Lung (tissue), 12 donors: ENCODE results near the gene ATXN10. TPM values are rescaled to one million over a fixed set of nuclear protein-coding genes. Genes with fewer than 3 reads are reported as not detected.
"Not testable (repeated sequence)": the region's sequence is repeated elsewhere in the genome, so short reads cannot be mapped to it uniquely, and the experiment has no call there.

ENCODE experiments used
- ATAC-seq: fragments of 200-7000 bp; cut with Tn5 transposase; one replicate; pipeline ENCODE4 v1.9.1; 2020; ENCODE audit warnings: moderate number of reproducible peaks; ENCODE audit not compliant: insufficient read depth, low FRiP score
- DNase-seq, 3 donors: peaks; one replicate each; pipeline ENCODE4 v3.0.0-alpha.2; 2013 to 2017
- H3K27ac ChIP-seq, 2 donors: one replicate each; pipeline ENCODE4 v1.5.1; 2013; ENCODE audit warnings: mild to moderate bottlenecking in 2 of 2, moderate library complexity in 2 of 2, control low read depth in 1 of 2, inconsistent platforms in 1 of 2, low read depth in 1 of 2, low read length in 1 of 2
- H3K27me3 ChIP-seq, 3 donors: one replicate each; pipeline ENCODE4 v1.5.1; 2013; ENCODE audit warnings: low read length in 2 of 3; ENCODE audit not compliant: control insufficient read depth in 3 of 3, insufficient read depth in 3 of 3
- H3K36me3 ChIP-seq, 4 donors: one replicate each; pipeline ENCODE4 v1.5.1; 2013; ENCODE audit warnings: low read length in 4 of 4, mild to moderate bottlenecking in 1 of 4, moderate library complexity in 1 of 4; ENCODE audit not compliant: control insufficient read depth in 4 of 4, insufficient read depth in 4 of 4
- H3K4me1 ChIP-seq, 5 donors: one replicate each; pipeline ENCODE4 v1.5.1; 2013; ENCODE audit warnings: low read length in 5 of 5, mild to moderate bottlenecking in 2 of 5, moderate library complexity in 1 of 5; ENCODE audit not compliant: control insufficient read depth in 5 of 5, insufficient read depth in 5 of 5
- H3K4me3 ChIP-seq: one replicate; pipeline ENCODE4 v1.5.1; 2013; ENCODE audit warnings: mild to moderate bottlenecking, control low read depth, moderate library complexity
- H3K9ac ChIP-seq, 2 donors: one replicate each; pipeline ENCODE4 v1.5.1; 2013; ENCODE audit warnings: low read length in 2 of 2, control low read depth in 1 of 2; ENCODE audit not compliant: insufficient read depth in 1 of 2
- H3K9me3 ChIP-seq, 4 donors: one replicate each; pipeline ENCODE4 v1.5.1; 2013; ENCODE audit warnings: low read length in 3 of 4, mild to moderate bottlenecking in 1 of 4, moderate library complexity in 1 of 4; ENCODE audit not compliant: control insufficient read depth in 4 of 4, insufficient read depth in 3 of 4
- WGBS, 2 donors: extraction: QIAGEN DNeasy Blood & Tissue Kit; methylation state at CpG; one replicate each; pipeline ENCODE4 v1.1.7; 2013; 5-methylcytosine and 5-hydroxymethylcytosine counted together
- polyA plus RNA-seq, 2 donors: library from polyadenylated mRNA; stranded (reverse); fragments of 200-250 nt; gene quantifications; one replicate each; pipeline ENCODE4 v1.2.1, GENCODE V29; 2013
- total RNA-seq, 2 donors: library from RNA; depleted of rRNA in 1 of 2; stranded (reverse); fragments of >200 nt in 1 of 2; gene quantifications; one replicate each; pipeline ENCODE4 v1.2.1, GENCODE V29; 2014 to 2021
- TF ChIP-seq, protein P1 (sequence below): IDR thresholded peaks from 2 replicates; pipeline ENCODE4 v1.5.1; 2012; ENCODE audit warnings: mild to moderate bottlenecking; ENCODE audit errors: control extremely low read depth, extremely low read depth
- donor health status: control.
- donor health status: control.
- donor health status: Bipolar disorder and iron deficiency.
- donor health status: healthy.
- donor health status: DM: yes; HTN: yes; CAD: no.

Gene ATXN10
- total and polyA plus RNA-seq, 4 donors = 41.9 to 164 (median 92.2) TPM

DNA sequence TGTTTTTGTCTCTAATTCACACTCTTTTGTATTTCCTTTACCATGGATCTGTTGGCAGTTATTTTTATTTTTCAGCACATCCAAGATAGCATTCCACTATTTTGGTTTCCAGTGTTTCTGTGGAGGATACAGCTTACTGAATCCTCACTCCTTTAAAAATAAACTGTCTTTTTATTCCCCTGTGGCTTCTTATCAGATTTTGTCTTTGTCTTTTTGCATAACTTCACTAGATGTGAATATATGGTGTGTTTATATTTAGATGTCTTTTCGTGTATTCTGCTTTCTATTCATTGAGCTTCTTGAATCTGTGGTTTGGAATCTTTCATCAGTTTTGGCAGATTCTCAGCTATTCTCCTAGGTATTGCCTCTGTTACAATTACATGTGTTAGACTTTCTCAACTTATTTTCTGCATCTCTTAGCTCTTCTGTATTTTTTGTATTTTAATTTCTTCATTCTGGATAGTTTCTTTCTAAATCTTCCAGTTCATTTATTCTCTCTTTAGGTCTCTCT lies 7.4 kb upstream of the ATXN10 start:
- ATAC-seq (no peak), DNase-seq (no peak)
- no peaks in the 10 kb centered on the region for H3K9me3 ChIP-seq
- TF ChIP-seq, protein P1, sequence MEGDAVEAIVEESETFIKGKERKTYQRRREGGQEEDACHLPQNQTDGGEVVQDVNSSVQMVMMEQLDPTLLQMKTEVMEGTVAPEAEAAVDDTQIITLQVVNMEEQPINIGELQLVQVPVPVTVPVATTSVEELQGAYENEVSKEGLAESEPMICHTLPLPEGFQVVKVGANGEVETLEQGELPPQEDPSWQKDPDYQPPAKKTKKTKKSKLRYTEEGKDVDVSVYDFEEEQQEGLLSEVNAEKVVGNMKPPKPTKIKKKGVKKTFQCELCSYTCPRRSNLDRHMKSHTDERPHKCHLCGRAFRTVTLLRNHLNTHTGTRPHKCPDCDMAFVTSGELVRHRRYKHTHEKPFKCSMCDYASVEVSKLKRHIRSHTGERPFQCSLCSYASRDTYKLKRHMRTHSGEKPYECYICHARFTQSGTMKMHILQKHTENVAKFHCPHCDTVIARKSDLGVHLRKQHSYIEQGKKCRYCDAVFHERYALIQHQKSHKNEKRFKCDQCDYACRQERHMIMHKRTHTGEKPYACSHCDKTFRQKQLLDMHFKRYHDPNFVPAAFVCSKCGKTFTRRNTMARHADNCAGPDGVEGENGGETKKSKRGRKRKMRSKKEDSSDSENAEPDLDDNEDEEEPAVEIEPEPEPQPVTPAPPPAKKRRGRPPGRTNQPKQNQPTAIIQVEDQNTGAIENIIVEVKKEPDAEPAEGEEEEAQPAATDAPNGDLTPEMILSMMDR = no peak
- no peak overlapping the region for H3K27ac ChIP-seq
- H3K36me3 ChIP-seq = no peaks in the 10 kb centered on the region
- 59 to 61% methylated on average over 1 of the region's 1 CpG for WGBS, 2 donors
- no peak overlapping the region for H3K4me3 ChIP-seq
- H3K9ac ChIP-seq = no peak overlapping the region
- no peaks in the 10 kb centered on the region for H3K4me1 ChIP-seq
- H3K27me3 ChIP-seq = no peaks in the 10 kb centered on the region

DNA sequence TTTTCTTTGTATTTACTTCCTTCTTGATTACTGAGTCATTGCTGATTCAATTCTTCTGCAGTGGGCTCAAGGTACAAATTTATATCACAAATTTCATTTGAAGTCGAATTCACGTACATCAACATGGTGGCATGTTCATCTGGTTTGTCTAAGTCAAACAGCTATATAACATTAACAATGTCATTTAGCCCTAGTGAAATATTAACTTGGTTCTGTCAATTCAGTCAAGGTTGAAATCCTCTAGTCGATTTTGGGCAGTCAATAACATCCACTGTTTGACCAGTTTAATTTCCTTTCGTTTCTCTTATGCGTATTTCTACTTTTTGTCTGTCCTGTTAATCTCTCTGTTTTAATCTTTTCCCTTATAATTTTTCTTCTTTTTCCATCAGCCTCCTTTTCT lies 4.1 kb upstream of the ATXN10 start:
- Histone ChIP-seq H3K9me3 (no peaks in the 10 kb centered on the region), H3K4me3 (no peak overlapping the region), H3K27ac (no peak overlapping the region), H3K36me3 (no peaks in the 10 kb centered on the region), H3K9ac (no peak overlapping the region), H3K4me1 (peaks cover 0 to 7% (median 5%) of the 10 kb centered on the region in 5 donors), H3K27me3 (no peaks in the 10 kb centered on the region)
- TF ChIP-seq, protein P1 = no peak
- no peak for DNase-seq
- WGBS, 2 donors = 82 to 91% methylated on average over 5 of the region's 5 CpGs
- ATAC-seq = no peak

DNA sequence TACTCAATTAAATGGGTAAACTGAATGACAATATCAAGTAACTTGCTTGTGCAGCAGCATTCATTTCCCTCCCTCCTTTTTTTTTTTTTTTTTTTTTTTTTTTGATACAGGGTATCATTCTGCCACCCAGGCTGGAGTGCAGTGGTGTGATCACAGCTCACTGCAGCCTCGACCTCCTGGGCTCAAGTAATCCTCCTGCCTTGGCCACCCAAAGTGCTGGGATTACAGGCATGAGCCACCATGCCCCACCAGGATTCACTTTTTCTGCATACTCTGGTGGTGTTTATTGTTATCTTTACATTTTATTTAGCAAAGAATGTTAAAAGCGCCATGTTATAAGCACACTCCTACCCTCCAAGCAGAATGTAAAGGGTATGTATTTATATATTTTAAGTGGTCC lies 1.3 kb upstream of the ATXN10 start:
- H3K27ac ChIP-seq, H3K36me3 ChIP-seq, DNase-seq, H3K9me3 ChIP-seq, H3K4me3 ChIP-seq, ATAC-seq, H3K27me3 ChIP-seq: not testable (repeated sequence)
- Histone ChIP-seq H3K9ac (peak overlapping the region in 1 of 2 donors; percentile 68), H3K4me1 (peaks cover 6 to 21% (median 8%) of the 10 kb centered on the region in 5 donors)
- WGBS, 2 donors = 88 to 89% methylated on average over 2 of the region's 2 CpGs

DNA sequence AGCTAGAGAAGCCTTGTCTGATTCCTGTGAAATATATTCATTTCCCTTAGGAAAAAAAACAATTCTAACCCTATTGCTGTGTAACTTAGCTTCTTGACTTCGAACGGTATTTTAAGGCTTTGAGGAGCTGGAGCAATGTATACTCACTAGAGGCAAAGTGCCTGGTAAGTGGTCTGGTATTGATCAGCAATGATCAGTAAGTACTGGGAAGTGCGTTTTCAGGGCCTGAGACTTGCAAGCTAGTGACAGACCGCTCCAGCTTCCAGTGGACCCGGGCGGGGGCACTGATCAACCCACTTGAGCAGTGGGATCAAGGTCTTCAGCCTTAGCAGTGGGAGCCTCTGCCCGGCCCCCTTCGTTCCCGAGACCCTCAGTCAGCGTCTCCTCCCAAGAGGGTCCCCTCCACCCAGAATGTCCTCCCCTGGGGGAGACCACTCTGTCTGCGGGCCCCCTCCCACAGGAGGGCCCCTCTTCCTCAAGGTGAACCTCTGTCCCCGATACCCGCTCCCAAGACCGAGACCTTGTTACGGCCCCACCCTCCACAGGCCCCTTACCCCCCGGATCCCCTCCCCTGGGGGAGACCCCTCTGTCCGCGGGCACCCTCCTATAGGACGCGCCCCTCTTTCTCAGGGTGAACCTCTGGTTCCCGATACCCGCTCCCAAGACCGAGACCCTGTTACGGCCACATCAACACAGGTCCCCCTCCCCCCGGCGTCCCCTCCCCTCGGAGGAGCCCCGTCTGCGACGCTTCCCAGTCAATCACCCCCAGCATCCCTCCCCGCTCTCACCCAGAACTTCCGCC lies 452 bp upstream of the ATXN10 start:
- Histone ChIP-seq H3K27me3 (no peaks in the 10 kb centered on the region), H3K27ac (peak overlapping the region; percentile 64 to 88), H3K36me3 (no peaks in the 10 kb centered on the region), H3K9ac (peak overlapping the region; percentile 68 to 76), H3K4me1 (peaks cover 6 to 21% (median 8%) of the 10 kb centered on the region in 5 donors), H3K9me3 (no peaks in the 10 kb centered on the region), H3K4me3 (peak overlapping the region; percentile 68)
- no peak for ATAC-seq
- peak; percentile 13 to 33 (median 31) for DNase-seq
- WGBS, 2 donors = 6 to 11% methylated on average over 27 to 32 of the region's 32 CpGs
- TF ChIP-seq, protein P1 = no peak
